GM12875 (cell line): ENCODE measurements around the gene PCGF2.

Experiments
- H3K4me3 ChIP-seq: one replicate; pipeline ENCODE4 v1.5.1; 2011; ENCODE audit warnings: low read depth, low read length, control low read depth
- CTCF ChIP-seq: IDR thresholded peaks from 2 replicates; pipeline ENCODE4 v1.5.1; 2011; ENCODE audit warnings: low read depth, mild to moderate bottlenecking, control low read depth, inconsistent platforms, low read length, moderate library complexity, borderline replicate concordance; ENCODE audit not compliant: insufficient read depth

PCGF2 gene

DNA sequence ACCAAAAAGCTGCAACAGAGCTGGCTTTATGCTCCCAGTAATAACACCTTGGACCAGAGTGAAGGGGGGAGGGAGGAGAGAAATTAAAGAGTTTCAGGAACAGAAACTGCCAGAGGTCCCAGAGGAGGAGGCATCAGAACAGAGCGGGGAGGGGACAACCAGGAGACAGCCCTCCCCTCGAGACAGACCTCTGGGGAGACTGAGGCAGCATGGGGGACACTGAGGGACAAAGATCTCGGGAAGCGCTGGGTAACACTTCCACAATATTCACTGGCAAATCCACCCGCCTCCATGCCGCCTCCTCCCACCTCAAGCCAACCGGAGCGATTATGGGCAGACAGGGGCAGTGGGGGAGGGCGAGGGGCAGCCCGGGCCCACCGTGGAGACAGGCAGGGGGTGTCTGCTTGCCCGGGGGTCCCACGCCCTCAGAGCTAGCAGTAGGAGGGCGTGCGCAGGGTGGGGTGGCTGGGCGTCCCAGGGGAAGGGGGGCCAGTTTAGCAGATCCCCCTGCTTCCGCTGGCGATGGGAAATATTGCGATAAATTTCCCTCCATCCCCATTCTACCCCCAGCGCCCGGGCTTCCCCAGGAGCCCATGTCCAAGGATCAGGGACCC lies 1.2 kb downstream of the PCGF2 start:
- TF ChIP-seq CTCF = no peak
- peak overlapping the region; percentile 61 for H3K4me3 ChIP-seq

DNA sequence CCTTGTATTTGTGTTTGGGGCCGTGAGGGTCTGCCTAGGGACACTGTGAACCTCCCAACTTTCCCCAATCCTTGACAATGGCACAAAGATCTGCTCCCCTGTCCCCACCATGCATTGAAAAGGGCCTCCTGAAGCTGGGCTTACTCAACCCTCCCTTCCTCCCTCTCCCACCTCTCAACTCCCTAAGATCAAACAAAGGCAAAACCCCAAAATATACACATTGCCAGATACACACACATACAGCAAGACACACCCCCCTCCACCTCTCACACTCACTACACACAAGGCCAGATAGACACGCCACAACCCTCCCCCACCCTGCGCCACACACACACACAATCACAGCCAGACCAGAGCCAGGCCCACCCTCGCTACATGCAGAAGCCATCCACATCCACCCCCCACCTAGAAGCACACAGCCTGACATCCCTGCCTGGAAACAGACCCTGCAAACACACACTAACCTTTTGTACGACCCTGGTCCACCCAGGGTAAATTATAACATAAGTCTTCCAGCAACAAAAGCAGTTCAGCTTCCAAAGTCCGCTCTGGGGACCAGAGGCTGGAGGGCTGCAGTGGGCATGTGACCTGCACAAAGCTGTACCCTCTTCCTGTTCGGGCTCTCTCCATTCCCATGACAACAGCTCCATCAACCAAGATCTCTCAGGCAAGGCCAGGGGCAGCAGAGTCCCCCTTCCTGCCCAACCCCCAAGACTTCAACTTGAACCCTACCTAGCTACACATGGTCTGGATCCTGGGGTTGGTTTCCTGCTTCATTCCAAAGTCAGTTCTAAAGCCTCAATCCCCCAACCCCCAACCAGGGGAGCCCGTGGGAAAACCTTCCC lies 1.9 kb downstream of the PCGF2 start:
- no peak overlapping the region for H3K4me3 ChIP-seq
- TF ChIP-seq CTCF = no peak

DNA sequence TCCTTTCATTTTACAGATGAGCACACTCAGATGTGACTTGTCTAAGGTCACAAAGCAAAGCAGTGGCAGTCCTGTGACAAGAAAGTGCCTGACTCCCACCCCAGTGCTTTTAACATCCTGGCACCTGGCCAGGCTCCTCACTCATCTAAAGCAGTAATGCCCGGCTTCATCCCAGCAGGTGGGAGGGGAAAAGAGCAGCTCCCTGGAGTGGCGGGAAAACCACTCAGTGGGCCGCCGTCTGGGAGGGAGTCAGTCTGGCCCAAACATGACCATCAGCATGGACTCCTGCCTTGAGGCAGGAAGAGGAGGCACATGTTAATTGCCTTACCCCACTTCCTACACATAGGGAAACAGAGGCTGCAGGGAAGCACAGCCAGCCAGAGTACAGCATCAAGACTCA lies 2.6 kb downstream of the PCGF2 start:
- TF ChIP-seq CTCF = no peak
- no peak overlapping the region for H3K4me3 ChIP-seq

DNA sequence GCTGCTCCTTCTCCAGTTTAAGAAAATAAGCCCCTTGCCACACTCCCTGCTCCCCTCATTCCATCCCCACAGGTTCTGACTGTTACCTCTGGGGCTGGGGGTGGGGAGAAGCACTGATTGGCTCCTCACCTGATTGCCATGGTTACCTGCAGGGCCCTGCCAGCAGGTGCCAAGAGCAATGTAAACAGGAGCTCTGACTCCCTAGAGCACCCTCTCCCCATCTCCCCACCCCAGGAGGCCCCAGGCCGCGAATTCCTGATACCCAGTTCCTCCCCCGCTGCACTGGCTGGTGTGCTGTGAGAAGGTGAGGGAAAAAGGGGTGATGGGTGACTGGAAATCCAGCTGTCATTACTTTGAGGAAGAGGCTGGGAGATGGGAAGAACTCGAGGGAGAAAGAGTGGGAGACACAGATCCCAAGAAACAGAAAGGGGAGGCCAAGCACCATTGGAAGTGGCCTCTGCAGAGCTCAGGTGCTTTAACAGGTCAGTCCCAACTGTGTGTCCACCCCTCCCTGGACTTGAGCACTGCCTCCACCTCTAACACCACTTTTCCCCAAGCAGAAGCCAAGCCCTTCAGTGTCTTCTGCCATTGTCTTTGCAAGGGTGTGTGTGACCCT lies 4.5 kb downstream of the PCGF2 start:
- no peak for TF ChIP-seq CTCF
- H3K4me3 ChIP-seq = no peak overlapping the region

- no peak overlapping the region for H3K4me3 ChIP-seq
- TF ChIP-seq CTCF = no peak
Measured at GRCh38 chr17:38742411-38743308, 5.5 kb downstream of the PCGF2 start.

GRCh38 chr17:38741921-38742410 lies 6.2 kb downstream of the PCGF2 start:
- no peak for TF ChIP-seq CTCF
- H3K4me3 ChIP-seq = no peak overlapping the region
